H1 (cell line): Measurements from ENCODE around the gene CPO. TPM values are rescaled to one million over a fixed set of nuclear protein-coding genes. Genes with fewer than 3 reads are reported as not detected.

ENCODE experiments used
- CHD7 ChIP-seq: fragments of 300-600 bp; sonication (generic); IDR thresholded peaks from 2 replicates; pipeline ENCODE4 v1.7.1; 2012; ENCODE audit warnings: low read length, moderate library complexity, mild to moderate bottlenecking, inconsistent platforms; ENCODE audit not compliant: insufficient replicate concordance
- polyA plus RNA-seq, 7 experiments: library from polyadenylated mRNA; depleted of rRNA in 3 of 7; stranded (reverse) in 5 of 7; unstranded in 2 of 7; fragments of >200 nt in 5 of 7; fragments of 200-250 nt in 2 of 7; gene quantifications; 1 replicate in 5 of 7; 2 replicates in 1 of 7; 4 replicates in 1 of 7; pipeline versions ENCODE4 v1.2.1 to v1.2.3, GENCODE V29; 2011 to 2013; ENCODE audit warnings: missing spikeins in 2 of 7, mixed read lengths in 2 of 7
- total RNA-seq: library from RNA; stranded (reverse); fragmentation: NEBNext Ultra II Directional; extraction: Animal tissue kit (Norgen Biotek cat#: 25700); gene quantifications from 2 replicates; pipeline ENCODE4 v1.2.1, GENCODE V29; 2021

CPO gene
- total and polyA plus RNA-seq, 2 of the 8 experiments (the other 6 are each of a cell fraction or from before 2014, with no cell fraction given): 1.3 TPM

- no peak for TF ChIP-seq CHD7
Observed at GRCh38 chr2:206987810-206988209, 48.5 kb downstream of the CPO start (continued).
